CD4-positive, alpha-beta T cell treated with Interleukin-17A for 1 hour (primary cell): ENCODE data around the gene OR51B6.
"Not testable (repeated sequence)": the region's sequence is repeated elsewhere in the genome, so short reads cannot be mapped to it uniquely, and the experiment has no call there.

Source experiments
- DNase-seq: peaks from one replicate; pipeline ENCODE4 v3.0.0-alpha.2; 2020

The OR51B6 gene, protein sequence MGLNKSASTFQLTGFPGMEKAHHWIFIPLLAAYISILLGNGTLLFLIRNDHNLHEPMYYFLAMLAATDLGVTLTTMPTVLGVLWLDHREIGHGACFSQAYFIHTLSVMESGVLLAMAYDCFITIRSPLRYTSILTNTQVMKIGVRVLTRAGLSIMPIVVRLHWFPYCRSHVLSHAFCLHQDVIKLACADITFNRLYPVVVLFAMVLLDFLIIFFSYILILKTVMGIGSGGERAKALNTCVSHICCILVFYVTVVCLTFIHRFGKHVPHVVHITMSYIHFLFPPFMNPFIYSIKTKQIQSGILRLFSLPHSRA

DNA sequence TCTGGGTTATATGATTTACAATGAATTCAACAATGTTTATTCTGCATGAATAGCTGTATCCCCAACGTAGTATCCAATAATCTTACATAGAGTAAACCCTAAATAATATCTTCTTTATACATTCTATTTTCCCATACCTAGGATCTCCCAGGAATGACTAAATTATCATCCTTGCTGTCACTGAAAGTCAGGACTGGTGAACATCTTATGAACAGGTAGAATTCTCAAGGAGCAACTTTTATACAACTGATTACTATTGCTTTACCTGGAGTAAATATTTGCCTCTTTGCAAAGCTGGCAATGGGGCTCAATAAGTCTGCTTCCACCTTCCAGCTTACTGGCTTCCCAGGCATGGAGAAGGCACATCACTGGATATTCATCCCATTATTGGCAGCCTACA lies at the start of gene OR51B6:
TSS of gene OR51B6 (plus strand) at position 301 of the 400 bp plus-strand sequence. CDS start at position 301, 0 bp downstream.
- no peak for DNase-seq

DNA sequence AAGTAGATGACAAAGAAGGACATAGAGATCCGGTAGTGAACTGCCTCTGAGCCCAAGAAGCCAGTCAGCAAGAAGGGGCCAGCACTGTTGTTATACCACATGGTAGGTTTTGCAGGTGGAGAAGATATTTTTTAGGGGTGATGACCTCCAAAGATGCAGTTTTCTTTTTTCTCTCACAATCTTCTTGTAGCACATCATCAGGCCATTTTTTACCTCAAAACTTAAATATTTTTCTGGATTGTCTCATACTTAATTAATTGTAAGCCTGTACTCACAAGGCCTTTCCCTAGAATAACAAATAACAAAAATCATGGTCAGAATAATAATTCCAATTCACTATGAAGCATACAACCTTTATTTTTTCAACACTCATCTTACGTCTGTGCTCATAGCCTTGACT lies 49.5 kb upstream of the OR51B6 start, which contains the start of gene OR51B4:
TSS of gene OR51B4 (minus strand) at position 101 of the 400 bp plus-strand sequence. CDS start at position 101, 0 bp downstream.
- DNase-seq: no peak

DNA sequence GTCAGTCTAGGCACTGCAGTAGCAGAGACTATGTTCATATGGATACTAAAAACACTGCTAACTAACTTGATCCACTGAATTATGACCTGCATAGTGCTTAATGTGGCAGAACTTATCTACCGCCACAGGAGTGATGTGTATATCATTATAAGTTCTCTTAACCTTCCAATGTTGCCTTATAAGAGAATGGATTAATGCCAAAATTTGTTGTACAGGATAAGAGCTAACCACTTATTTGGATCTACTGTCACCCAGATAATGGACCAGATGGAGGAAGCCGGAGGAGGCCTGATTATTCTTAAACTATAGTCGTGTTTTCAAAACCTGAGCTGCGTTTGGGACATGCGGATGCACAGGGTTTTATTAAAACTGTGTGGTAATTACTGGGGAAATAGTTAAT lies 47.7 kb upstream of the OR51B6 start:
- DNase-seq: no peak

DNA sequence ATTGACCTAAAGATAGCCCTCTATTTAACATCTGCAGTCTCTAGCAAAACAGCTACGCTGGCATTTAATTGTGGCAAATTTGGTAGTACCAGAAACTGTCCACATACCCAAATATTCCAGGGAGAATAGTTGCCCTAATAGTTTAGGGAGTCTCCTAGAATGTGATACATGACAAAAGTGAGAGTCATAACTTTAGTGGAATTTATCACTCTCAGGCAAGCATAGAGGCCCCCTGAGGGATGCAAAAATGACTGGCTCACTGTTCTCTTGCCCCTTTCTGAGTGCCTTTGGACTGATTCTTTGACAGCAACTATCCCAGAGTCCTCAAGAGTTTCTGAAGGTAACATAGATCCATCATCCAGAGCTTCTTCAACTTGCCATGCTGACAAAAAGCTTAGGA lies 47.3 kb upstream of the OR51B6 start:
- DNase-seq: no peak

DNA sequence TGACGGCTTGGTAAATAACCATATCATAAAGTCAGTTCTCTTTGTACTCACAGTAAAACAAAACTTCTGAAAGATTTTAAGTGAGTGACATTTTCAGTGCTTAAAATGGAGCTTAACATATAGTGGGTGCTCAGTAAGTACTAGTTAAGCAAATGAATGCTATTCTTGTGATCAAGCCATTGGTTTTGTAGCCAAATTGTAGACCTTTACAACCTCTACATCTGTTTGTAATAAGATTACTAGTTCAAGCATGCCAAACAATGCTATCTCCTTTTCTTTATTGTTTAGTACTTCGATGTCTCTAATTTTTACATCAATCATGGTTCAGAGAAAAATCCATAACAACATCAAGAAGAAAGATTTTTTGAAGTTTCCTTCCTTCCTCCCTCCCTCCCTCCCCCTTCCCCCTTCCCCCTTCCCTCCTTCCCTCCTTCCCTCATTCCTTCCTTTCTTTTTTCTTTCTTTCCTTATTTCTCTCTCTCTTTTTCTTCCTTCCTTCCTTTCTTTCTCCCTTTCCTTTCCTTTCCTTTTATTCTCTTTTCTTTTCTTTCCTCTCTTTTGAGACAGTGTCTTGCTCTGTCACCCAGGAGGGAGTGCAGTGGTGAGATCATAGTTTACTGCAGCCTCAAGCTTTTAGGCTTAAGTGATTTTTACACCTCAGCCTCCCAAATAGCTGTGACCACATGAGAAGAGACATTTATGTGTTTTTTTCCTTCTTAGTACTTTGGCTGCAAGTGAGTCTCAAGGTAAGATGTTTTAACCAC lies 43.9 kb upstream of the OR51B6 start:
- no peak for DNase-seq

DNA sequence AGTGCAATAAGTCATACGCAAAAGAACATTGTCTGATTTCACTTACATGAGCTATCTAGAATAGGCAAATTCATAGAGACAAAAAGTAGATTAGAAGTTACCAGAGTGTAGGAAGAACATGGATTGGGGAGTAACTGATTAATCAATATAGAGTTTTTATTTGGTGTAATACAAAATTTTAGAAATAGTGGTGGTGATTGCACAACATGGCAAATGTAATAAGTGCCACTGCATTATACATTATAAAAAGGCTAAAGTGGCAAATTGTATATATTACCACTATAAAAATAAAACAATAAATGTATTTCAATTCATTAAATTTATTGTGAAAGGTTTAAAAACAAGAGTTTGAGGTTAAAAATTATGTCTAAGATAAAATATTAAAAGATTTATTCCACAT lies 40.9 kb upstream of the OR51B6 start:
- no peak for DNase-seq

DNA sequence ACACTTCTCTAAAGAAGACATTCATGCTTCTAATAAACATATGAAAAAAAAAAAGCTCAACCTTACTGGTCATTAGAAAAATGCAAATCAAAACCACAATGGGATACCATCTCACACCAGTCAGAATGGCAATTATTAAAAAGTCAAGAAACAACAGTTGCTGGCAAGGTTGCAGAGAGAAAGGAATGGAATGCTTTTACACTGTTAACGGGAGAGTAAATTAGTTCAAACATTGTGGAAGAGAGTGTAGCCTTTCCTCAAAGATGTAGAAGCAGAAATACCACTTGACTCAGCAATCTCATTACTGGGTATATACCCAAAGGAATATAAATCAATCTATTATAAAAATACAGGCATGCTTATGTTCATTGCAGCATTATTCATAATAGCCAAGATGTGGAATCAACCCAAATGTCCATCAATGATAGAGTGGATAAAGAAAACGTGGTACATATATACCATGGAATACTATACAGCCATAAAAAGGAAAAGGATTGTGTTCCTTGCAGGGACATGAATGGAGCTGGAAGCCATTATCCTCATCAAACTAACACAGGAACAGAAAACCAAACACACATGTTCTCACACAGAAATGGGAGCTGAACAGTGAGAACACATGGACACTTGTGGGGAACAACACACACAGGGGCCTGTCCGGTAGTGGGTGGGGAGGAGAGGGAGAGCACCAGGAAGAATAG lies 37.8 kb upstream of the OR51B6 start:
- not testable (repeated sequence) for DNase-seq

DNA sequence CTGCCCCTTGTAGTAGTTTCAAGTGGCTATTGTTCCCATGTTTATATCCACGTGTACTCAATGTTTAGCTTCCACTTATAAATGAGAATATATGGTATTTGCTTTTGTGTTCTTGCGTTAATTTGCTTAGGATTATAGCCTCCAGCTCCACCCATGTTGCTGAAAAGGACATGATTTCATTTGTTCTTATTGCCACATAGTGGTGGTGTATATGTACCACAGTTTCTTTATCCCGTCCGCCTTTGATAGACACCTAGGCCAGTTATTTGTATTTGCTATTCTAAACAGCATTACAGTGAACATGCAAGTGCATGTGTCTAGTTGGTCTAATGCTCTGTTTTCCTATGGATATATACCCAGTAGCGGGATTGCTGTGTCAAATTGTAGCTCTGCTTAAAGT lies 34.0 kb upstream of the OR51B6 start:
- no peak for DNase-seq

DNA sequence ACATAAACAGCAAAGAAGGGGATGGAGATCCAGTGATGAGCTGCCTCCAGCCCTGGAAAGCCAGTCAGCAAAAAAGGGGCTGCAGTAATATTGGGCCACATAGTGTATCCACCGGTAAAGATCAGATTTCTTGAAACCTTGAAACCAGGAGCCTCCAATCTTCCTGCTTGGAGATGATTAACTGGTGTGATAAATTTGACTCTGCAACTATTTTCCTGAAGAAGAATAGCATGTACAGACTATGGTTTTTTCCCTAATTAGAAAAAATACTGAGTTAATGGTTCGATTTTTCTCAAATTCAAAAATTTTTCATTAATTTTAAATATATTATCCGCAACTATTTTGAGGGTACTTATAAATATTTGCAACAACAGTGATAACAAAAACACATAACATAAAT lies 27.1 kb upstream of the OR51B6 start, which contains the start of gene OR51B2:
TSS of gene OR51B2 (minus strand) at position 101 of the 400 bp plus-strand sequence. CDS start at position 101, 0 bp downstream.
- no peak for DNase-seq

DNA sequence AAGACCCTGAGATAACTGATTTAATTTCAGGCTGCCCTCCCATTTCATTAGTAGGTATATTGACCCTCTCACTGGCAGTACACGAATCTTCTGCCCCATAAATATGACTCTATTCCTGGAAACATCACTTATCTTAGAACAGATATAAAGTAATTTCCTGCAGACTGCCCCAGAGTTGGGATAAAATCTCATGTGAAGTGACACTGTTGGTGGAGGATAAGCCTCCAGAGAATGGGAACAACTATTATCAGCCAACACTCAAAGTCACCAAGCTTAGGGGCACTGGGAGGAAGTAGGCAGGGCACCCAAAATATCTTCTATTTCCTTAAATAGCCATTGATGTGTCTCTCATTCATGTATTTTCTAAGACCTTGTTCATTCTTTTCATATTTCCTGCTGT lies 16.1 kb upstream of the OR51B6 start:
- no peak for DNase-seq

DNA sequence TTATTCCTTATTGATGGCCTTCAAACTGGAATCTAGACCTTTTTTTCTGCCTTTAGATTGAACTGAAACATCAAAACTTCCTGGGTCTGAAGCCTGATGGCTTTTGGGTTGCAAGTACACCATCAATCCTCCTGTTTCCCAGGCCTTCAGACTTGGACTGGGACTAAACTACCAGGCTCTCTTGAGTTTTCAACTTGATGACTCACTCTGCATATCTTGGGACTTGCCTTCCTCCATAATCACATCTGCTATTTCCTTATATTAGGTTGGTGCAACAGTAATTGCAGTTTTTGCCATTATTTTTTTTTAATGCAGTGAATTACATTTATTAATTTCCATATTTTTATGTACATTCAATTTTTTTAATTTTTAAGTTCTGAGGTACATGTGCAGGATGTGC lies 15.0 kb upstream of the OR51B6 start:
- DNase-seq: no peak

DNA sequence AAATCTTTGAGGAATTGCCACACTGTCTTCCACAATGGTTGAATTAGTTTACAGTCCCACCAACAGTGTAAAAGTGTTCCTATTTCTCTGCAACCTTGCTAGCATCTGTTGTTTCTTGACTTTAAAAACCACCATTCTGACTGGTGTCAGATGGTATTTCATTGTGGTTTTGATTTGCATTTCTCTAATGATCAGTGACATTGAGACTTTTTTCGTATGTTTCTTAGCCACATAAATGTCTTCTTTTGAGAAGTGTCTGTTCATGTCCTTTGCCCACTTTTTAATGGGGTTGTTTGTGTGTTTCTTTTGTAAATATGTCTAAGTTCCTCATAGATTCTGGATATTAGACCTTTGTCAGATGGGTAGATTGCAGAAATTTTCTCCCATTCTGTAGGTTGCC lies 14.1 kb upstream of the OR51B6 start:
- not testable (repeated sequence) for DNase-seq

DNA sequence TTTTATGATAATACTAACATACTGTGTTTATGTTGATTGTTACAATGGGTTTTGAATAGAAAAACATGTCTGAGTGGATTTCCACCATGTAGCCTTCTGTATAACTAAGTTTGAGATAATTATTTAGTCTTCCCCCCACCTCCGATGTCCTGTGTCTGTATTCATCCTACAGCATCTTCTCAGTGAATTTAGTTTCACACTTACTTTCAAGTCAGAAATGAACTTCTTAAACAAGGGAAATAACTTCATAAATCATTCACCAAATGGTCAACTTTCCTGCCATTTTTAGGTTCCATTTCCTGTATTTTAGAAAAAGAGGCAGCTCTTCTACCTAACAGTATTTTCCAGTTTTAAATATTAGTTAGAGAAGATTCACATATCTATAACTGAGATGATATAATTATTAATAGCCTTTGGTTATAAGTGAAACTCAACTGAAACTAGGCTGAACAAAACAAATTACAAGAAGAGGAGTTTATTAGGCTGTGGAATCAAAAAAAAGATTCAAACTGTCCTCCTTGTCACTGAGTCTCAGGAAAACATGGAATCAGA lies 11.5 kb upstream of the OR51B6 start:
- no peak for DNase-seq

DNA sequence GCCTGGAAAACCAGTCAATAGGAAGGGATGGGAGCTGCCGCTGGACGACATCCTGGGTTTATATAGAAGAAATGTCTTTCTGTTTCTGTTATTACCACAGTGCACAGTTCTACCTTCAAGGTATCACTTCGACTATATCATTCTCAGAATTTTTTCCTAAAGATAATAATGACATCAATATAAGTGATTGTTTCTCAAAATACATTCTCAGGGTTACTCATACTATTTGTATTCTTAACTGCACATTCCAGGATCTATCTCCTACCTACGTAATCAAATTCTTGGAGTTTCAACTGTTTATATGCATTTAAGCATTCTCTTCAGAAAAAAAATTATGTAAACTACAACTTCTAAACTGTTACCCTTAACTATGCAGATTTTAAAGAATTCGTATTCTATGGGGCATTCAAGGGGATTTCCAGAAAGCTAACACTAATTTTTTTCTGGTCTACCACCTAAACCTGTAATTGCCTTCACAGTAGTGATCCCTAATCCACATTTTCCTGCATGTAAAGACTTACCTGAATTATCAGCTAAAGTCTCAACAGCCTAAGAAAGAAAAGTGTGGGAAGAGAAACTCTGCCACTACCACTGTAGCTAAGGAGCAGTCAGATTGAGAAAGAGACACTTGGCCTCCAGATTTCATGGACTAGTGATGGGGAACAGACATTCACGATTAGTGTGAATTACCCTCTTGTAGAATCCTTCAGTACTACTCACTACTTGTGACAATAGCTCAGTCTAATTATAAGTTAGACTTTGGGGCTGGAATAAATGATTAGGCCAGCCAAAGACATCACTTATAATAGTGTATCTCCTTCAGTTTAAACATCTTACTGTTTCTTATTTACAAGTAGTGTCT lies 7.6 kb upstream of the OR51B6 start, which contains the start of gene OR51B5:
TSS of gene OR51B5 (minus strand) at position 51 of the 862 bp plus-strand sequence. CDS start at position 51, 0 bp downstream.
- no peak for DNase-seq

DNA sequence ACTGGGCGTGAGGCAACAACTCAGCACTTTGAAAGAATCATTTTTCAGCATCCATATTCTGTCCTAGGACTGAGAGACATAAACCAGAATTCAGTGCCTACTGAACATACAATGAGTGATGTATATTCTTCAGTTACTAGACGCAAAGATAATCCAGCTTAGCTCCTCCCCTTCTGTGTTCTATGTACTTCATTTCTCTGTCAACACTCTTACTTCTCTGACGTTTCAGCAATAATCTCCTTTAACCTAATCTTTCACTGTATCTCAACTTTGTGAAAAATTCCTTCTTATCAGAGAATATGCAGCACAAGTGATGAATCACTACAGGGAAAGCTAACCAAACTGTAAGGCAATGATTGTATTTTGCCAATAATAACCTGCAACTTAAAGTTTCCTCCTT lies 5.5 kb upstream of the OR51B6 start:
- DNase-seq: no peak

DNA sequence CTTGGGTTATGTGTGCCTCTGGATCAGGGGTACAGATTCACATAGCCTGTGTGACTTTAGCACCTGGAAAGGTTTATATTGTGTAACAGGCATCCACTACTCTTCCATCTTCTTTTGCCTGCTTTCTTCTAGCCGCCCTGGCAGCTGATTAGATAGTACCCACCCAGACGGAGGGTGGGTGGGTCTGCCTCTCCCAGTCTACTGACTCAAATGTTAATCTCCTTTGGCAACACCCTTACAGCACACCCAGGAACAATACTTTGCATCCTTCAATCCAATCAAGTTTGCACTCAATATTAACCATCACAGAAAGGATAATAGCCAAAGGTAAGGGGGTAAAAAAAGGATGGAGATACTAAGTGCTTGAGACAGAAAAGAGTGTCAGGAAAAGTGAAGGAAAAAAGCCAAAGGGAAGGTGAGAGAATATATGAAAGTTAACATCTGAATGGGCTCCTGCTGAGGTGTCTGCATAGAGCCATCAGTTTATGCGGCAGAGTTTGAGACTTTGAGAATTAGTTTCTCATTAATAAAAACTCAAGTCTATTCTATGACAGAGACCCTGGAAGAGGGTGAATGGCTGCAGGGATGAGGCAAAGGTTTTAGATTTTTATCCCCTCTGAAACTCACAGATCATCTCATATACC lies 2.6 kb upstream of the OR51B6 start:
- DNase-seq: no peak

DNA sequence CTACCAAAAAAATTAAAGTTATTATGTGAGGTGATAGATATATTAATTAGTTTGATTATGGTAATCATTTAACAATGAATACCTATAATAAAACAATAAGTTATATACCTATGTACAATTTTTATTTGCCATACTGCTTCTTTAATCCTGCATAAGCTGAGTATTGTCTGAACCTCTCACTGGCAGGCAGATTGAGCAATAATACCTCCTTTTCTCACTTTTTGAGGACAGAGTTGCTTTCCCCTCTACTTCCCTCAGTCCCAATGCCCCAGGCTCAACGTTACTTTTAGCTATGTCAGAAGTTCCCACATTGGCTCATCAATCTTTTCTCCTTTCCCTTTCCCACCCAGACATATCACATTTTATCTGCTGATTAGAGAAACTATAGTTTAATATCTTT lies 1.8 kb upstream of the OR51B6 start:
- no peak for DNase-seq

DNA sequence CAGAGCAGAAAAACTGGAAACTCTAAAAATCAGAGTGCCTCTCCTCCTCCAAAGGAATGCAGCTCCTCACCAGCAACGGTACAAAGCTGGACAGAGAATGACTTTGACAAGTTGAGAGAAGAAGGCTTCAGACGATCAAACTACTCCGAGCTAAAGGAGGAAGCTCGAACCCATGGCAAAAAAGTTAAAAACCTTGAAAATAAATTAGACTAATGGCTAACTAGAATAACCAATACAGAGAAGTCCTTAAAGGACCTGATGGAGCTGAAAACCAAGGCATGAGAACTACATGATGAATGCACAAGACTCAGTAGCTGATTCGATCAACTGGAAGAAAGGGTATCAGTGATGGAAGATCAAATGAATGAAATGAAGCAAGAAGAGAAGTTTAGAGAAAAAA lies 4.7 kb downstream of the OR51B6 start:
- not testable (repeated sequence) for DNase-seq

DNA sequence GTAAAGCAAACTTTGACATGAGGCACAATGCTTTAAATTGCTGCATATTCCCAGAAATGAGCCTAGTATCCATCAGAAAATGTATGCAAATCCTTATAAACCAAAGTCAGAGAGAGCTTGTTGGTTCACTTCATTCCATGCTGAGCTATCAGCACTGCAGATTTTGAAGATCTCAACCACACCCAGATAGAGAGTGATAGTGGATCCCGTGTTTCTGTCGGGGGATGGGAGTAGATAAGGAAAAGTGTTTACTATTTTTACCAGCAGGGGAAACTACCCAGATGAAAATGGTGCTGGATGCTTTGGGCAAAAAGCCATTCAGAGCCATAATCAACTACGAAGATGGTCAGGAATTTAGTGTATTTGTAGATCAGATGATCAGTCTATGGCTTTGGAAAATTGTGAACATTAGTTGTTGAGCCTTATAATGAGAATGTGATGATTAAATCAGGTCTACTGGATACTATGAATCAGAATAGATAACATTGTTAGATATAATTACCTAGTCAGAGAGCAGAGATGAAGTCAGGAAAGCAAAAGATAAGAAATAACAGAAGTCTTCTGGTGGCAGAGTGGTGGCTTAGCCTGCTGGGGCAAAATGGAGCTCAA lies 10.8 kb downstream of the OR51B6 start:
- DNase-seq: no peak

DNA sequence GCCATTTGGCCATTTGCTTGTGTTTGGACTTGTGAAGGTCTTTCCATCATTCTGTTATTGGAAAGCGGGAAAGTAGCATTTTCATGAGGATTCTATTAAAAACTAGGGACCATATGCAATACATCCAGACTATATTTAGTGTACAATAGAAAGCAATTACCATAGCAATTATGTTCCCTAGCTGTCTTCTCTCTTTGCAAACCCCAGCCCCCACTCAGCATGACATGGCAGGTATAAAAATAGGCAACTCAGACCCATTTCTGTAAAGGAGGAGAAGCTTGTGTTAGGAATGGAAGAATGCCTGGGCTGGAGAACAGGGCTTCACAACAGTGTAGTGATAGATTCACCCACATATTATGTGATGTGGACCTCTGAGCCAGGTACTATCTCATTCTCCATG lies 12.4 kb downstream of the OR51B6 start:
- DNase-seq: no peak

DNA sequence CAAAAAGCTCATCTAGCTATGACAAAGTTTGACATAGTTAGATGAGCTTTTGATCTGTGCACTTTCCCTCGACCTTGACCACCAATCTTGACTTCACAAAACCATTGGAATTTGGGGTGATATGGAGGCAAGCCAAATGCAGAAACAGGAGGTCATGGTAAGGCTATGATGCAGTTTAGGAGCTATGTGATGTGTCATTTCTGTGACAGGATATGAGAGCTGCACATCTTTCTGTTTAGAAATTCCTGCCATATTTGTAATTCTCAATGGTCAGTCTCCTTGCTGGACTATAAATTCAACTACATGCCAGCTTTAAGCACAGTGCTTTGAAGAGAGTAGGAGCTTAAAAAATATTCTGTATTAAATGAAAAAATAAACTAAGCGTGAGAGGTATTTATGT lies 12.9 kb downstream of the OR51B6 start:
- DNase-seq: no peak
